ENCODE measurements around the gene ASIC5.

DNA sequence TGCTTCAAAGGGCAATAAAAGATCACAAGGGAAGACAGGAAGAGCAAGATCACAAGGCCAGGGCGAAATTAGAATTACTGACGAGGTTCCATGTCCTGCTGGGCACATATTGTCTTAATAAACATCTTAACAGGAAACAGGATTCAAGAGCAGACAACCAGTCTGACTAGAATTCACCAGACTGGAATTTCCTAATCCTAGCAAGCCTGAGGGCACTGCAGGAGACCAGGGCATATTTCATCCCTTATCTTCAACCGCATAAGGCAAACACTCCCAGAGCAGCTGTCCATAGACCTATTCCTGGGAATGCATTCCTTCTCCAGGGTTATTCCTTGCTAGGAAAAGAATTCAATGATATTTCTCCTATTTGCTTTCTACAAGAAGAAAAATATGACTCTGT, 25.0 kb upstream of the ASIC5 start:
- TF ChIP-seq, protein P1, sequence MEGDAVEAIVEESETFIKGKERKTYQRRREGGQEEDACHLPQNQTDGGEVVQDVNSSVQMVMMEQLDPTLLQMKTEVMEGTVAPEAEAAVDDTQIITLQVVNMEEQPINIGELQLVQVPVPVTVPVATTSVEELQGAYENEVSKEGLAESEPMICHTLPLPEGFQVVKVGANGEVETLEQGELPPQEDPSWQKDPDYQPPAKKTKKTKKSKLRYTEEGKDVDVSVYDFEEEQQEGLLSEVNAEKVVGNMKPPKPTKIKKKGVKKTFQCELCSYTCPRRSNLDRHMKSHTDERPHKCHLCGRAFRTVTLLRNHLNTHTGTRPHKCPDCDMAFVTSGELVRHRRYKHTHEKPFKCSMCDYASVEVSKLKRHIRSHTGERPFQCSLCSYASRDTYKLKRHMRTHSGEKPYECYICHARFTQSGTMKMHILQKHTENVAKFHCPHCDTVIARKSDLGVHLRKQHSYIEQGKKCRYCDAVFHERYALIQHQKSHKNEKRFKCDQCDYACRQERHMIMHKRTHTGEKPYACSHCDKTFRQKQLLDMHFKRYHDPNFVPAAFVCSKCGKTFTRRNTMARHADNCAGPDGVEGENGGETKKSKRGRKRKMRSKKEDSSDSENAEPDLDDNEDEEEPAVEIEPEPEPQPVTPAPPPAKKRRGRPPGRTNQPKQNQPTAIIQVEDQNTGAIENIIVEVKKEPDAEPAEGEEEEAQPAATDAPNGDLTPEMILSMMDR (IDR thresholded peaks at IDR 0.05): no peak
- no peak for TF ChIP-seq POLR2A (IDR thresholded peaks at IDR 0.05)

All from tibial nerve (tissue), 3 donors.